HG02623 (cell line): ENCODE measurements around the gene KCNMA1.
"Not testable (repeated sequence)": the region's sequence is repeated elsewhere in the genome, so short reads cannot be mapped to it uniquely, and the experiment has no call there.

Experiments
- ATAC-seq: cut with Tn5 transposase; IDR thresholded peaks from one replicate; pipeline ENCODE4 v1.9.1; 2021; ENCODE audit warnings: moderate library complexity; ENCODE audit not compliant: unreplicated experiment

Gene KCNMA1

DNA sequence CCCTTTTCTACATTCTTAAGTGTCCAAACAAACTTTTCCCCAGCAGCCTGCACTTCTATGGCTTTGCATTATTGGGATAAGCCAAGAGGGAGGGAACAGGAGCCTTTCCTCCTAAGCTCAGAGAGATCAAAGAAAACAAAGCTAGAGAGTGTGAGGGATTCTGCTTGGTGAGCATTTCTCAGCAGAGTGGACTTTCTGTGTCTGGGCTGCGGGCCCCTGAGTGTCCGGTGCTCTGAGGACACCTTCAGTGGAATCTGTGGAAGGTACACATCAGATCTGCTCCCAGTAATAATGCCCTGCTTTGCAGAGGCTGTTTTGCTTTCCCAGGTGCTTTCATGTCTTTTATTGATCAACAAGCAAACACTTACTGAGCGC lies 50.2 kb downstream of the KCNMA1 start:
- no peak for ATAC-seq

DNA sequence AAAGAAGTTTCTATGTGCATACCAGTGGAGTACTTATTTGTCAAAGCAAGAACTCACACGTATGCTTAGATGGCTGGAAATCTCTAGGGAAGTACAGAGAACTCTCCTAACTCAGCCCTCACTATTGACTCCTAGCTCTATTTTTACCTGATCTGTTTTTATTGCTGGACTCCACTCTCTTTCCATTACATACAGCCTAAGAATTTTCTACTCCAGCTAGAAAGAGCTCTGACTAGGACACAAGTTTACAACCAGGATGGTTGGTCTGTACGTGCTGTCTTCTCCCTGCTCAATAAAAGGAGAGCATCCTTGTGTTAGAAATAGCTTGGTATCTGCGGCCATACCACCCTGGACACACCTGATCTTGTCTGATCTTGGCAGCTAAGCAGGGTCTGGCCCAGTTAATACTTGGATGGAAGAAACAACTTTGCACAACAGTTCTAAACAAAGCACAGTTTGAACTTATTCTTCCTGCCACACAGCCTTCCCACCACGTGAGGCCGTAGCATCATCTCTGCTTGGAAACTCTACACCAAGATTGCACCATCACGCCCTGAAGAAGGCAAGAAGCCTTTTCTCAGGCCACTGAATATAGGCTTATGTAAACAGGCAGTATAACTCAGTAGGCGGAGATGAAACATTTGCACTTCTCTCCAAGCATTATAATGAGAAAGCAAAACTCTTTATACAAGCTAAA lies 50.7 kb downstream of the KCNMA1 start:
- ATAC-seq, result no peak

DNA sequence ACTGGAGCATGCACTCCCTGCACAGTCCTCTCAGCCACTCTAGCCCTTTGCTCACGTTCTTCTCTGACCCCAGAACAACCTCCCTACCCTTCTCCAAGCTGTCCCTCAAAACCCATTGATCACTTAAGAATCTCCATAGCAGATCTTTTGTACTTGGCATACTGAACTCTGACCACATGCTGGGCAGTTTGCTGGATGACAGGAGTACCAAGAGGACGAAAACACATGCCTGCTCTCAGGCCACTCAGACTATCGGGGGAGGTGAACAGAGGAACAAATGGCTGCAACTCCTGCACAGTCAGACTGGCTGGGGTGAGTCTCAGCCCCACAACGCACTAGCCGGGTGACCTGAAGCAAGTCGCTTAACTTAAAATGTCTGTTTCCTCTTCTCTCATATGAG lies 52.7 kb downstream of the KCNMA1 start:
- no peak for ATAC-seq

DNA sequence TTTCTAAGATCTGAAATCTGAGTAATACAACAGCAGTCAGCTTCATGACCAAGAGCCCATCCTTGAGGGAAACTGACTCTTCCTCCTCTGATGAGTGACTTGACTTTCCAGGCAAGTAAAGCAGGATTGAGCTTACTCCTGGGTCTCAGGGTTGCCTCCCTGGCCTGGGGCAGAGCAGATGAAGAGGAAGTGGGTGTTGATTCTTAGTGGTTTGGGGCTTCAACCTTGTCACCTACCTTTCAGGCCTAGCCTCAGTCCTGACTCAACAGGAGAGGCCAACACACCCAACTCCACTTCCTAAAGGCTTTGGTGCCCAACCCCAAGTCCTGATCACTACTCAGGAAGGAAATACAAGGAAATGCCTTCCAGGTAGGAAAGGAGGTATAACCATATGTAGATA lies 54.1 kb downstream of the KCNMA1 start:
- no peak for ATAC-seq

DNA sequence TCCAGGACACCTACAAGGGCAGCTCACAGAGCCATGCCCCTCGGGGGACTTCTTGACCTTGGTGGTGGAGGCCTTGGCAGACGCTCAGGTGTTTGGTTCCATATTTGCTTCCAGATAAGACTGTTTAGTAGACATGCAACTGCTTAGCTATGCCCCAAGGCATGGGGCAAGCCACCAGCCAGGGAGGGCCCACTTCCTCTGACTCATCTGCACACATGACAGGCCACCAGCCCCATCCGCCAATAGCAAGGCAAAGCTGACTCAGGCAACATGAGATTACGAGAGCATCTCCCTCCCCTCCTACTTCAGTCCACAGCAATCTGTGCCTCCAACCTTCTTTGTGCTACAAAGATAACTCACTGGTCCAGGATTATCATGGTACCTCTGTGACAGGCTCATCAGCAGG lies 54.9 kb downstream of the KCNMA1 start:
- no peak for ATAC-seq

DNA sequence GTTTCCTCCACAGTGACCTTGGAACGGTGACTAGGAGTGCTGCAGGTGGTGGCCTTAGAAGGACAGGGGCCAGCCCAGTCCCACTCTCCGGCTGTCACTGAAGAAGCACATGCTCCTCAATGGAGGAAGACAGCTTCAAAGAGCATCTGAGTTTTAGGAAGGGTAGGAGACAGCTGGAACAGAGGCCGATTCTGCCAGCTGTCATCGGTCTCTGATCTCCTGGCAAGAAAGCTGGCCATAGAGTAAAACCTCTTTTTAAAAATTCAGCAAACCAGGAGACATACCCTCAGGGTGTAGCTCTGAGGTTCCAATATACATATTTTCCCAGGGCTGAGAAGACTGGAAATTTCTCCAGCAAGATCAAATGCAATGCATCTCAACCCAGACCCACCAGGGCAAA lies 55.9 kb downstream of the KCNMA1 start:
- ATAC-seq, result no peak

DNA sequence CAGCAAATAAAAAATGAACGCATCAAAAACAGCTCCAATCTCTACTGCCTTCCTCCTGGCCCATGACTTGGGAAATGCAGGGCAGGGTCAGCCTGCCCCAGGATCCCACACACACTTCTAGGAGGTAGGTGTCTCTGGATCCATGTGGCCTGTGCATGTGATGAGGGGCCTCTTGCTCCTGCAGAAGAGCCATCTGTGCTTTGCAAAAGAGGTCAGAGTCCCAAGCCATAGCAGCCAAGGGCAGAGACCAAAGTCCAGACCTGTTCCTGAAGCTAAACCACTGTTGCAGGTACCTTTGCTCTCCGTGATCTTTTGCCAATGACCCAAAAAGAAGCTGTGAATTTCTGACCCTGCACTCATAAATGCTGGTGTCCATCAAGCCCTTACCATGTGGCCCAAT lies 57.1 kb downstream of the KCNMA1 start:
- no peak for ATAC-seq

DNA sequence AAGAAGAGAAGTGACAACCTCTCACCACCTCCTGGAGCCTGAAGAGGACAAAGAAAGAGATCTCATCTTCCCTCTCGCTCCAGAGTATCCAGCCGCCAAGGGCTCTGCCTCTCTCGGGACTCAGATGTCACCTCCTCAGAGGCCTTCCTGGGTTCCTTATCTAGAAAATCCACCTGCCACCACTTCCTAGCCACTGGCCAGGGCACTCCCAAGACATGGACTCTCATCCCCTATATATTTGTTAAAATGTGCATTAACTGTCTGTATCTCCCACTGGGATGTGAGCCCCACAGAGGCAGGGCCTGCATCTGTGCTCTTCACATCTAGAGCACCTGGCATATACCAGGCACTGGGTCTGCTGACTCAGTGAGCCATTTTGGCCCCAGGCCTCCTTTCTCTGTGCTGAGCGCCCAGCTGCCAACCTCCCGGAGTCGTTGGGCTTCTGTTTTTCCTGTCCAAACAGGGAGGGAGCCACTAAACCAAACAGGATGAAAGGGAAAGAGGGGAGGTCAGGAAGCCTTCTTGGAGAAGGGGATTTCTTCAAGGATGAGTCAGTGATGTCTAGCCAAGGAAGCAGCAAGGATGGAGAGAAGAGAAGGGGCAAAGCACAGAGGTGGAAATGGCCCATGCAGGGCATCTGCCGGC lies 58.9 kb downstream of the KCNMA1 start:
- ATAC-seq, result no peak

DNA sequence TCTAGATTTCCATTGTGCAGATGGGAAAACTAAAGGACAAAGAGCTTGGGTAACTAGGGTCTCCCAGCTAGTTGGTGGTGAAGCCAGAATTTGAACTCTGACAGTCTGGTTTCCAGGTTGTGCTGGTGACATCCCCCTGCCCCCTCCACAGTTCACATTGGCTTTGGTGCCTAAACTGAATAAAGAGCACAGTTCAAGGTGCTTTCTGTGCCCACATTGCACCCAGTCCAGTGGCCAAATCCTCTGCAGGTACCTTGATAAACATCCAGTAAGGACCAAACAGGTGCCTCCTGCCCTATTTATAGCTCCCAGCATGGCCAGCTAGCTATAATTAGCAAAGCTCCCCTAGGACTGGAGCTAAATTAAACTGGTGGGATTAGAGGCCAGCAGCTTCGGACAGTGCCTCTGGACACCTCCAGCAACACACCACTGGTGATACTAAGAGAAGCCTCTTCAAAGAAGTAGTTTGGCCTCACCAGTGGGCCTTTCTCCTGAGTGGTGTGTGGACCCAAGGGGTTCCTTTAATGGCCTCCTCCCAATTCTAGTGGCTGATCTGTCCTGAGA lies 59.9 kb downstream of the KCNMA1 start:
- ATAC-seq, result no peak

DNA sequence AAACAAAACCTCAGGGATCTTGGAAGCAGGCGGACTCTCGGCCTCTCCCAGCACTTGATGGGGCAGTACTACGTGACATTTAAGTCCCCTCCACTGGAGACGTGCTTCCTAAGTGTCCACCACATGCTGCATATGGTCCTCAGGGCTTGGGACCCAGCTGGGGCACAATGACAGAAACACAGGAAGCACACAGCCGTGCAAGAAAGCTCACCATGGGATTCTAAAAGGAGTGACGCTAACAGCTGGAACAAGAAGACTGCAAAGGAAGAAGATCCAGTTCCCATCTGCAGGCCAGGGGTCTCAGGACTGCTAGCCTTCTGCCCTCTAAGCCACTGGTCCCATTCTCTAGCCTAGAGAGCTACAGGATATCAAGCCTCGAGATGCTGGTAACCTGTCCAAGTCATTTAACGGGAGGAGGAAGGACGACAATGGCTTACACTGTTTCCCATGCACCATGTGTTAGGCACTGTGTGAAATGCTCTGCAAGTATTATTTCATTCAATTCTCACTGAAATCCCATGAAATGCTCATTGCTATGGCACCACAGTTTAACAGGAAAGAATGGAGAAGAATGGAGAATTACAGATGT lies 61.1 kb downstream of the KCNMA1 start:
- no peak for ATAC-seq

DNA sequence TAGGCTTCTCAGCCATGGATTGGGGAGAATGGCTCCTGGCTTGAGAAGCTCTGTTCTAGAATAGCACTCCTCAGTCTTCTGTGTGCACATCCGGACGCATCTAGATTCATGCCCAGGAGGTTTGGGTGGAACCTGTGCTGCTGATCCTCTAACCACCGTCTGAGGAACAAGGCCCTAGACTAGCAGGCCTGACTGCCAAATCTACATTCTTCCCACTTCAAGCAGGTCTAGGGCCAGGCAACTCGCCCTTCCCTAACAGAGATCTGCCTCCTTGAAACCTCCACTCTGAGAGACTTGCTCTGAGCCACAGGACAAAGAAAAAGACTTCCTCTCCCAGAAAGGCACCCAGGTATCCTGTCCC lies 61.6 kb downstream of the KCNMA1 start:
- ATAC-seq, result no peak

DNA sequence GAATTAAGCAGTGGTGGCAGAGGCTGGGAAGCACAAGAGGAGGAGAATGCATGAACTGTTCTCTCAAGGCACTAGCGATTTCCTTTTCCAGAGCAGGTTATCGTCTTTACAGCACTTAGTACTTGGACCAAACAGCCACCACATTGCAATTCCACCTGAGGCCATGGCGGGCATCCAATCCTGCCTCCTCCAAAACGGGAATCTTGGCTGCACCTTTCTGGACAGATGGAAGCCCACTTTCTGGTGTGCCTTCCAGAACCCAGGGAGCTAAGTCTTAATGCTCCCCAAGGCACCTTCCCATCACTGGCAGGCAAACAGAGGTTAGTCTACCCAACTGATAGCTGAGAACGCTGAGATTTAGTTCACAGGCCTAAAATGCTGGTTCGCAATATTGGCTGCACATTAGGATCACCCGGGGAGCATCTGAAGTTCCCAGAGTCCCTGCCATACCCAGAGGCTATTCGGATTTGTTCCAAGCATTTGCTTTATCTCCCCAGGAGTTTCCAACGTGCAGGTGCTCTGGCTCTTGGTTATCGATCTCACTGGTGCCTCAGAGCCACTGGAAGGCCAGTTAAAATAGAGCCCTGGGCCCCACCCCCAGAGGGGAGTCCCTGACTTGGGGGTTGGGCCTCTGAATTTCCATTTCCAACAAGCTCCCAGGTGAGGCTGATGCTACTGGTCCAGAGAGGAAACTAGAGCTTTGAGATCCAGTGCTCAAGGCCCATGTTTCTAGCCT lies 62.2 kb downstream of the KCNMA1 start:
- ATAC-seq, result no peak

DNA sequence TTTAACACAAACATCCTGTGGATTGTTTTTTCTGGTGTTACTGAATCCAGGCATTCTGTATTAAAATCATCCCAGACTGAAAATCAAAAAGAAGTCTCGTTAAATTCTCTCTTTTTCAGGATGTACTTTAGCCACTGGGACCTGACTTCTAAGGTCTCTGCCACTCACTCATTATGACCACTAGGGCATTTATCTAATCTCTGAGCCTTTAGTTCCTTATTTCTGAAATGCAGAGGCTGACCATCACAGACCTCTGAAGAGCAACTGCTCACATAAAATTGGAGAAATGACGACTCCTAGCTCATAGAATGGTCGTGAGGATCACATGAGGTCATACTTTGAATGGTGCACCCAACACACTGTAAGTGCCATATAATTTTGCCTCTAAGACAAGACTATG lies 63.2 kb downstream of the KCNMA1 start:
- ATAC-seq, result no peak

DNA sequence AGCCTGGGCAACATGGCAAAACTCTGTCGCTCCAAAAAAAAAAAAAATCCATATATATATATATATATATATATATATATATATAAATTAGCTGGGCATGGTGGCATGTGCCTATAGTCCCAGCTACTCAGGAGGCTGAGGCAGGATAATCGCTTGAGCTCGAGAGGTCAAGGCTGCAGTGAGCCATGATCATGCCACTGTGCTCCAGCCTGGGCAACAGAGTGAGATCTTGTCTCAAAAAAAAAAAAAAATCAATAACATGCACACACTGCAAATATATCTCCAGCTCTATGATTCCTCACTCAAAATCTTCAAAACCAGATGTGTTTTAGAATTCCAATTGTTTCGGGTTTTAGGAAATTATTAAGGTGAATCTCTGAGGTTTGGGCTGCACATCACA lies 65.1 kb downstream of the KCNMA1 start:
- not testable (repeated sequence) for ATAC-seq

DNA sequence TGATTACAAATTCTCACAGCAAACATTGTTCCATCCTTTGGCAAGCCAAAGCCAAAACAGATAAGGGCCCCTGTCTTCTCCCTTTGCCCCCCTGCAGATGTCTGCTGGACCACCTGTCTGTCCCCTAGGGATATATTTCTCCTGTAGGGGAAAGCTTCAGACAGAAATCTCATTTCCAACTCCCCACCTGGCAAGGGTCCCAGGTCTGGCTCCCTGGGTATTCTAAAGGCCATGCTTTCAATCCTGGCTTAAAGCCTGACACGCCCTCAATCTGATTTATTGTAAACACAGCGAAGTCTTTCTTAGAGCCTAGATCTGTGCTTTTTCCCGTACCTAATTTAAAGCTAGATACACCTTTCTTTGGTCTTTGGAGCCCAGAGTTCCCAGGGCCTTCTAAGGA lies 66.1 kb downstream of the KCNMA1 start:
- no peak for ATAC-seq

DNA sequence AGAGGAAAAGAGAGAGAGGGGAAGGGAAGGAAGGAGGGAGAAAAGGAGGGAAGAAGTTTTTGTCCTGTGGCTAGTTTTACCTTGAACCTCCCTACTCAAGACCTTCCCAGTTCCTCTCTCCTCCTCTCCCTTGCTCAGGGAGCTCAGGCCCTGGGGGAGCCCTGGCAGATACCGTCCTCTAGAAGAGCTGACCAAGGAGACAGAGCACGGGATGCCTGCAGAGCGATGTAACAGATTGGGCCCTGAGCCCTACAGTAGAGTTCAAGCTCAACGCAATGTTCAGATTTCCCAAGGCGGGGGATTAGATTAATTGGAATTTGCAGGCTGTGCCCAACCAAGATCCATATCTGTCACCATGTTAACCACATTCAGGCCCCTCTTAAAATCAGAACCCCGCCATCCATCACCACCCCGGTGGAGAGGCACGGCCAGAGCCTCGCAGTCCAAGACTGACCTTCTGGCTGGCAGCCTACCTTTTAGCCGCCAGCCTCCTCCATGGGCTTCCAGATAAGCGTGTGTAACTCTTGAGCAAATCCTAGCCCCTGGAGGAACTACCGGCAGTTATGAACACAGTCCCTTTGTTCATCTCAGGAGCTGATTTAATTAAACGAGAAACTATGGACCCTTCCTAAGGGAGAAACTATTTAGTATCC lies 70.6 kb downstream of the KCNMA1 start:
- no peak for ATAC-seq

DNA sequence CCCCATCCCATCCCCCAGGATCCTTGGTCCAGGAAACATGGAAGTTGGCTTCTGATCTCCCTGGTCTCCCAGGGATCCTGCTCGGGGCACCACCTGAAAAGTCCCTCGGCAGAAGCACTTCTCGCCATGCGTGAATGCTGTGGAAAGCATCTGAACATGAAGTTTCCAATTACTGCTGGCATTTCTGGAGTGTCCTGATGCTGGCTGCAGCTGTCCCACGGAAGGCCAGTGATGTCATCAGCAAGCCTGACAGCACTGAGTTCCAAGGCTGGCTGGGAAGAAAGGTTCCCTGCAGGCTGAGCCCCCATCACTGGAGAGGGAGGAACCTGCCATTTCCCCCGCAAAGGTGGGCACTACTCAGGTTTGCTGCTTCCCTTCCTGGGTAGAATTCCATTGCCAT lies 71.4 kb downstream of the KCNMA1 start:
- ATAC-seq, result no peak

DNA sequence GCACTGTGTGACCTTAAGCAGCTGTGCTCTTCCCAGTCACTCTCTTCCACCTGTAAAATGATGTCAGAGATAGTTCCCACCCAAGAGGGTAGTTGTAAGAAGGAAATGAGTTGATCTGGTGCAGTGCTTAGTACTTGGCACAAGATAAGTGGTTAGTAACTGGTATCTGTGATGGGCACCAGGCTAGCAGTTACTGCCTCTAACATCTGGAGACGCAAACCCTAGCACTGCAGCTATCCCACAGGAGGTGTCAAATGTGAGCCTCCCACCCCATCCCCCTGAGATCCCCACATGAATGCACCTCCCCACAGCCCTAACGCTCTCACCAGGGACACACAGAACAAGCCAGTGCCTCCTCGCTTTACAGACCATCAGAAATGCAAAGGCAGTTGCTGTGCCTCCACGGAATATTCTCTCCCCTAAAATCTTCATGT lies 72.0 kb downstream of the KCNMA1 start:
- no peak for ATAC-seq

DNA sequence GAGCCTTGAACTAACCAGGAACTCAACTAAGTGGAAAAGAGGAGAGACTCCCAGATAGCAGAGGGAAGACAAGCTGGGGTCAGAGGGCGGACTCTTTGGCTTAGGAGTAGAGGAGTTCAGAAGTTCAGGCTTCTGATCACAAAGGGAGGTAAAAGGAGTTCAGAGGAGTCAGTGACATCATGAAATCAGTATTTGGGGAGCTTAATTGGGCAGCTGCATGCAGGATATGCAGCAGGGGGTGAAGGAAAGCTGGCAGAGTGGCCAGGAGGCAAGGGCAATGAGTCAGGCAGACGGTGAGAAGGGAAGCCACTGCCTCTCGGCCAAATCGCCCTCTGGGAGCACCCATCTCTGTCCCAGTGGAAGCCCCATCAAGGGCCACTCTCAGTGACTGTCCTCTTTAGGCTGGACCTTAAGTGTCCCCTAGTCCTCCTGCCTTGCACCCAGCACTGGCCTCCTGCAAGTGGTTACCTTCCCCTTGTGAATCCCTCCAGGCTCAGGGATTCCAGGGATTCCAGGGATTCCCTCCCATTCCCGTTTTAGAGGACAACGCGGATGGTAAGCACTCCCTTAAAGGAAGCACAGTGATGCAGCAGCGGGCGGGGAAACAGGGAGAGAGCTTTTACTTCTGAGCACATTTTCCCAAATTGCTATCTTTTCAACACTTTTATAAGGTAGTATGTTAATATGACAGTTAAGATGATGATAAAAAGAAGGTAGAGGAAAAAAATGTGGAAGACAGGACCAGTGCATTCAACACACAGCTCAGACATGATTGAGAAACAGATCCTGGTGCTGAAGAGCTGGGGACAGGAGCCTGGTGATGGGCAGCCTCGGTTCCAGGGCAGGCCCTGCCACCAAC lies 72.6 kb downstream of the KCNMA1 start:
- no peak for ATAC-seq

DNA sequence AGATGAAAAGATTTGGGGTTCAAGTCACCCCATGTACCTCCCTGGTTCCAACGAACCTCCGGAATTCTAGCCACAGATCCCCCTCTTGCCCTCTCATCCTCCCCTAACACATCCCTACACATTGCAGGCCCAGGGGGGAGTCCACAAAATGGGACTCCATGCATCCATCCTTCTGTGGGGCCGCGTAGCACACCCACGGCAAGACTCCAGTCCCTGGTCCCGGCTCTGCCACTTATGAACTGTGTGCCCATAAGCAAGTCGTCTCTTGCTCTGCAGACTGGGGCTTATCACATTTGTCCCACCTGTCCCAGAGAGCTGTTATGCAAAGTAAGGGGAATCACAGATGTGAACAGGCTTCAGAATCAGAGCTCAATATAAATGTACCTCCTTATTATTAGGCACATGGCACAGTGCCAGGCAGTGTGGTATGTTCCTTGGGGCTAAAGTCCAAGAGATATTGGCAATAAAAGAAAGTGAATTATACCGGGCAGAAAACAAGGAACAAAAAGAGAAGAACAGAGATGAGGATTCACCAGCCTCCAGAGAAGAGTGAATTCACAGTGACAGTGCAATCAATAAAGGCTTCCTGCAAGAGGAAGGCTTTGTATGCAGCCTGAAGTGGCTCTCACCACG lies 73.9 kb downstream of the KCNMA1 start:
- no peak for ATAC-seq
